ENCODE data around the gene DNAJC22.

DNAJC22 gene

GRCh38 chr12:49334681-49335080, 12.0 kb upstream of the DNAJC22 start:
- TF ChIP-seq POLR2AphosphoS5 (IDR thresholded peaks at IDR 0.05; ENCODE audit: low read depth, low read length) (no peak), TAF1 (IDR thresholded peaks at IDR 0.05; ENCODE audit: borderline replicate concordance, insufficient read depth, low read length) (no peak), FOXP2 (optimal IDR thresholded peaks at IDR 0.05; ENCODE audit: borderline replicate concordance, extremely low read depth, extremely low read length, insufficient read depth) (no peak), SIN3A (IDR thresholded peaks at IDR 0.05; ENCODE audit: borderline replicate concordance, insufficient read depth, low read length) (no peak), REST (IDR thresholded peaks at IDR 0.05; ENCODE audit: insufficient read depth in 1 of 2, low read depth in 2 of 2, low read length in 2 of 2) (no peak)

- TF ChIP-seq REST (IDR thresholded peaks at IDR 0.05; ENCODE audit: insufficient read depth in 1 of 2, low read depth in 2 of 2, low read length in 2 of 2) (no peak), POLR2AphosphoS5 (IDR thresholded peaks at IDR 0.05; ENCODE audit: low read depth, low read length) (no peak)
Observed at GRCh38 chr12:49335118-49335954, 11.4 kb upstream of the DNAJC22 start.

- TF ChIP-seq SIN3A (IDR thresholded peaks at IDR 0.05; ENCODE audit: borderline replicate concordance, insufficient read depth, low read length) (no peak), FOXP2 (optimal IDR thresholded peaks at IDR 0.05; ENCODE audit: borderline replicate concordance, extremely low read depth, extremely low read length, insufficient read depth) (no peak), POLR2AphosphoS5 (IDR thresholded peaks at IDR 0.05; ENCODE audit: low read depth, low read length) (no peak), TAF1 (IDR thresholded peaks at IDR 0.05; ENCODE audit: borderline replicate concordance, insufficient read depth, low read length) (no peak), REST (IDR thresholded peaks at IDR 0.05; ENCODE audit: insufficient read depth in 1 of 2, low read depth in 2 of 2, low read length in 2 of 2) (no peak)
Observed at GRCh38 chr12:49335955-49336644, 10.6 kb upstream of the DNAJC22 start.

GRCh38 chr12:49336645-49337584, 9.8 kb upstream of the DNAJC22 start, which contains the start of gene C1QL4:
Gene C1QL4, minus strand, starts transcription at chr12:49337188. Its CDS starts 711 bp downstream, at chr12:49336477.
- peak; percentile 15 for TF ChIP-seq FOXP2 (optimal IDR thresholded peaks at IDR 0.05; ENCODE audit: borderline replicate concordance, extremely low read depth, extremely low read length, insufficient read depth)
- TF ChIP-seq REST (IDR thresholded peaks at IDR 0.05; ENCODE audit: insufficient read depth in 1 of 2, low read depth in 2 of 2, low read length in 2 of 2) = no peak
- peak; percentile 74; the same call in 1 of the 2 replicates for TF ChIP-seq TAF1 (IDR thresholded peaks at IDR 0.05; ENCODE audit: borderline replicate concordance, insufficient read depth, low read length)
- TF ChIP-seq SIN3A (IDR thresholded peaks at IDR 0.05; ENCODE audit: borderline replicate concordance, insufficient read depth, low read length) = 0 out of 2 replicates have a peak, but pooled peaks have one; percentile 62
- TF ChIP-seq POLR2AphosphoS5 (IDR thresholded peaks at IDR 0.05; ENCODE audit: low read depth, low read length) = peak; percentile 87

Measured in PFSK-1 (cell line).